Activated CD4-positive, alpha-beta T cell treated with anti-CD3 and anti-CD28 coated beads, Interleukin-2, amount 10 ng/mL, durations not matched to agents 24 days and 14 days (primary cell): ENCODE data around the gene TRA2B. TPM values are rescaled to one million over a fixed set of nuclear protein-coding genes. Genes with fewer than 3 reads are reported as not detected.

Experiments used
- DNase-seq: peaks from one replicate; pipeline ENCODE4 v3.0.0; 2022
- H3K27ac Mint-ChIP-seq: one replicate; pipeline ENCODE4 v1.8.0; 2022; ENCODE audit warnings: mild to moderate bottlenecking, mixed read lengths
- H3K27me3 Mint-ChIP-seq: one replicate; pipeline ENCODE4 v1.8.0; 2022; ENCODE audit warnings: mixed read lengths
- H3K36me3 Mint-ChIP-seq: one replicate; pipeline ENCODE4 v1.8.0; 2022; ENCODE audit warnings: low read depth, mild to moderate bottlenecking, mixed read lengths
- H3K4me1 Mint-ChIP-seq: one replicate; pipeline ENCODE4 v1.8.0; 2021; ENCODE audit warnings: mixed read lengths
- H3K4me3 Mint-ChIP-seq: one replicate; pipeline ENCODE4 v1.8.0; 2022; ENCODE audit warnings: mild to moderate bottlenecking, moderate library complexity, mixed read lengths
- H3K9me3 Mint-ChIP-seq: one replicate; pipeline ENCODE4 v1.8.0; 2021; ENCODE audit warnings: mixed read lengths
- intact Hi-C: fragments of 100-400 bp; cut with micrococcal nuclease; formaldehyde crosslinking; loops from one replicate; pipeline ENCODE4 v1.15.1; 2023
- total RNA-seq: library from RNA; stranded (reverse); gene quantifications from 2 replicates; pipeline ENCODE4 v1.2.3, GENCODE V29; 2022

Gene TRA2B
- total RNA-seq, result 311 and 314 TPM in 2 replicates

- peak within 1 kb of the TSS; percentile 98 for H3K4me3 Mint-ChIP-seq
- peak; percentile 100 for DNase-seq
- peaks cover 44% of the 10 kb centered on the region for H3K36me3 Mint-ChIP-seq
- intact Hi-C loops, result loop anchor here (1.0 to 5.0 kb wide), 8 partner anchors 10 to 1089 kb away; partner anchors contain the start of genes DNAJB11, EIF4A2 and ETV5
- H3K4me1 Mint-ChIP-seq, result peaks cover 33% of the 10 kb centered on the region
- peaks cover 4% of the 10 kb centered on the region for H3K27me3 Mint-ChIP-seq
- H3K27ac Mint-ChIP-seq, result peak within 1 kb of the TSS; percentile 100
- H3K9me3 Mint-ChIP-seq, result peaks cover 4% of the 10 kb centered on the region
Measured at GRCh38 chr3:185937689-185938374, at the start of gene TRA2B. Gene TRA2B (minus strand): TSS chr3:185938014. CDS start chr3:185937860, 154 bp downstream.

GRCh38 chr3:185986198-185986777 lies 48.5 kb upstream of the TRA2B start:
- H3K4me1 Mint-ChIP-seq, result peaks cover 4% of the 10 kb centered on the region
- DNase-seq, result peak; percentile 62
- H3K9me3 Mint-ChIP-seq, result no peaks in the 10 kb centered on the region
- H3K4me3 Mint-ChIP-seq, result no peak overlapping the region
- no peak overlapping the region for H3K27ac Mint-ChIP-seq
- H3K36me3 Mint-ChIP-seq, result no peaks in the 10 kb centered on the region
- intact Hi-C loops, result loop anchor here (10.0 kb wide), 1 partner anchor 839 kb away; no protein-coding TSS in a partner anchor
- peaks cover 20% of the 10 kb centered on the region for H3K27me3 Mint-ChIP-seq

- Mint-ChIP-seq H3K9me3 (no peaks in the 10 kb centered on the region), H3K27me3 (peaks cover 29% of the 10 kb centered on the region), H3K4me3 (no peak overlapping the region), H3K36me3 (no peaks in the 10 kb centered on the region), H3K27ac (no peak overlapping the region), H3K4me1 (peaks cover 4% of the 10 kb centered on the region)
- intact Hi-C loops, result loop anchor here (10.0 kb wide), 1 partner anchor 841 kb away; no protein-coding TSS in a partner anchor
- DNase-seq, result no peak
Measured at GRCh38 chr3:185984203-185984602, 46.4 kb upstream of the TRA2B start.

GRCh38 chr3:185983495-185984141 lies 45.8 kb upstream of the TRA2B start:
- peak; percentile 88 for DNase-seq
- H3K27ac Mint-ChIP-seq, result no peak overlapping the region

GRCh38 chr3:185982632-185983031 lies 44.8 kb upstream of the TRA2B start:
- Mint-ChIP-seq H3K4me3 (no peak overlapping the region), H3K36me3 (no peaks in the 10 kb centered on the region), H3K4me1 (peaks cover 8% of the 10 kb centered on the region), H3K9me3 (no peaks in the 10 kb centered on the region), H3K27ac (no peak overlapping the region), H3K27me3 (peaks cover 38% of the 10 kb centered on the region)
- intact Hi-C loops, result loop anchor here (1.0 to 10.0 kb wide), 3 partner anchors 260 to 842 kb away; no protein-coding TSS in a partner anchor
- no peak for DNase-seq

More at GRCh38 chr3:185983495-185984141, 45.8 kb upstream of the TRA2B start:
- no peak overlapping the region for H3K4me3 Mint-ChIP-seq
- peaks cover 4% of the 10 kb centered on the region for H3K4me1 Mint-ChIP-seq
- H3K9me3 Mint-ChIP-seq, result no peaks in the 10 kb centered on the region
- intact Hi-C loops, result loop anchor here (1.0 to 10.0 kb wide), 3 partner anchors 259 to 841 kb away; no protein-coding TSS in a partner anchor
- no peaks in the 10 kb centered on the region for H3K36me3 Mint-ChIP-seq
- H3K27me3 Mint-ChIP-seq, result peaks cover 35% of the 10 kb centered on the region

GRCh38 chr3:185981621-185982020 lies 43.8 kb upstream of the TRA2B start:
- no peaks in the 10 kb centered on the region for H3K9me3 Mint-ChIP-seq
- H3K4me1 Mint-ChIP-seq, result peaks cover 18% of the 10 kb centered on the region
- no peak overlapping the region for H3K27ac Mint-ChIP-seq
- DNase-seq, result no peak
- no peaks in the 10 kb centered on the region for H3K36me3 Mint-ChIP-seq
- intact Hi-C loops, result loop anchor here (2.0 to 10.0 kb wide), 2 partner anchors 261 to 843 kb away; no protein-coding TSS in a partner anchor
- H3K4me3 Mint-ChIP-seq, result no peak overlapping the region
- peaks cover 38% of the 10 kb centered on the region for H3K27me3 Mint-ChIP-seq

GRCh38 chr3:185979721-185980121 lies 41.9 kb upstream of the TRA2B start:
- Mint-ChIP-seq H3K9me3 (no peaks in the 10 kb centered on the region), H3K4me1 (peaks cover 18% of the 10 kb centered on the region), H3K27me3 (peaks cover 48% of the 10 kb centered on the region), H3K4me3 (no peak overlapping the region), H3K27ac (no peak overlapping the region), H3K36me3 (no peaks in the 10 kb centered on the region)
- intact Hi-C loops, result loop anchor here (10.0 kb wide), 2 partner anchors 825 to 845 kb away; partner anchors contain the start of gene RFC4
- no peak for DNase-seq

DNA sequence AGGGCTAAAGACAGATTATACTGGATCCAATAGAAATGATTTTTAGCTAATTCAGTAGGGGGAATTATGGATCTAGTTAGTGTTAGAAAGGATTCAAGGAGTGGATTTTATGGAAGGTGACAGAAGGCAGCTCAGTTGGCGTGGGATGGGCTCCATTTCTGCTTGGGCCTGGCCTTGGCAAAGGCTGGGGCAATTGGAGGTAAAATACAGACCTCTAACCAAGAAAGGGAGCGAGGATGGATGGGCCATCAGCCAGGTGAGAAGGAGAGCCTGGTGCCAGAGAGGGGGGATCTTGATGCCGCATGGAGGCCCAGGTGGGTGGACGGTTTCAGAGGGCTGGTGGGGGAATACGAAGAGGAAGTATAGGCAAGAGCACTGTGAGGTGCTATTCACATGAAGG lies 40.7 kb upstream of the TRA2B start:
- H3K9me3 Mint-ChIP-seq, result no peaks in the 10 kb centered on the region
- H3K27ac Mint-ChIP-seq, result no peak overlapping the region
- no peak for DNase-seq
- H3K36me3 Mint-ChIP-seq, result no peaks in the 10 kb centered on the region
- H3K27me3 Mint-ChIP-seq, result peaks cover 51% of the 10 kb centered on the region
- no peak overlapping the region for H3K4me3 Mint-ChIP-seq
- intact Hi-C loops, result loop anchor here (10.0 kb wide), 1 partner anchor 826 kb away; the partner anchor contains the start of gene RFC4
- peaks cover 17% of the 10 kb centered on the region for H3K4me1 Mint-ChIP-seq

- intact Hi-C loops, result loop anchor here (1.0 to 10.0 kb wide), 5 partner anchors 39 to 827 kb away; partner anchors contain the start of genes ETV5, RFC4 and TRA2B
Measured at GRCh38 chr3:185977679-185978040, 39.8 kb upstream of the TRA2B start.

GRCh38 chr3:185976977-185977678 lies 39.3 kb upstream of the TRA2B start:
- Mint-ChIP-seq H3K27ac (peak overlapping the region; percentile 68), H3K27me3 (peaks cover 41% of the 10 kb centered on the region), H3K4me3 (peak overlapping the region; percentile 44), H3K4me1 (peaks cover 16% of the 10 kb centered on the region), H3K36me3 (no peaks in the 10 kb centered on the region), H3K9me3 (no peaks in the 10 kb centered on the region)
- intact Hi-C loops, result loop anchor here (1.0 to 10.0 kb wide), 5 partner anchors 39 to 828 kb away; partner anchors contain the start of genes ETV5, RFC4 and TRA2B
- DNase-seq, result peak; percentile 94

More at GRCh38 chr3:185977679-185978040, 39.8 kb upstream of the TRA2B start:
- H3K27me3 Mint-ChIP-seq, result peaks cover 46% of the 10 kb centered on the region
- H3K4me1 Mint-ChIP-seq, result peaks cover 16% of the 10 kb centered on the region
- no peaks in the 10 kb centered on the region for H3K36me3 Mint-ChIP-seq
- H3K9me3 Mint-ChIP-seq, result no peaks in the 10 kb centered on the region
- H3K27ac Mint-ChIP-seq, result peak overlapping the region; percentile 68
- no peak for DNase-seq
- peak overlapping the region; percentile 44 for H3K4me3 Mint-ChIP-seq

GRCh38 chr3:185976100-185976499 lies 38.3 kb upstream of the TRA2B start:
- H3K9me3 Mint-ChIP-seq, result no peaks in the 10 kb centered on the region
- no peaks in the 10 kb centered on the region for H3K36me3 Mint-ChIP-seq
- no peak overlapping the region for H3K4me3 Mint-ChIP-seq
- H3K27me3 Mint-ChIP-seq, result peaks cover 35% of the 10 kb centered on the region
- intact Hi-C loops, result loop anchor here (2.0 to 10.0 kb wide), 2 partner anchors 641 to 829 kb away; partner anchors contain the start of gene RFC4
- peaks cover 16% of the 10 kb centered on the region for H3K4me1 Mint-ChIP-seq
- DNase-seq, result no peak
- no peak overlapping the region for H3K27ac Mint-ChIP-seq

GRCh38 chr3:185971579-185971978 lies 33.8 kb upstream of the TRA2B start:
- Mint-ChIP-seq H3K4me3 (no peak overlapping the region), H3K36me3 (no peaks in the 10 kb centered on the region), H3K27ac (no peak overlapping the region), H3K4me1 (peaks cover 2% of the 10 kb centered on the region), H3K27me3 (peaks cover 19% of the 10 kb centered on the region), H3K9me3 (no peaks in the 10 kb centered on the region)
- intact Hi-C loops, result loop anchor here (10.0 kb wide), 1 partner anchor 833 kb away; the partner anchor contains the start of gene RFC4
- DNase-seq, result no peak

- Mint-ChIP-seq H3K27ac (no peak overlapping the region), H3K4me1 (no peaks in the 10 kb centered on the region), H3K36me3 (no peaks in the 10 kb centered on the region), H3K4me3 (no peak overlapping the region), H3K9me3 (no peaks in the 10 kb centered on the region), H3K27me3 (peaks cover 12% of the 10 kb centered on the region)
- intact Hi-C loops, result no loop called here
- no peak for DNase-seq
Measured at GRCh38 chr3:185968168-185968567, 30.4 kb upstream of the TRA2B start.
